ENCODE data around the gene SCNN1B.
"Not testable (repeated sequence)": the region's sequence is repeated elsewhere in the genome, so short reads cannot be mapped to it uniquely, and the experiment has no call there.

The SCNN1B gene

DNA sequence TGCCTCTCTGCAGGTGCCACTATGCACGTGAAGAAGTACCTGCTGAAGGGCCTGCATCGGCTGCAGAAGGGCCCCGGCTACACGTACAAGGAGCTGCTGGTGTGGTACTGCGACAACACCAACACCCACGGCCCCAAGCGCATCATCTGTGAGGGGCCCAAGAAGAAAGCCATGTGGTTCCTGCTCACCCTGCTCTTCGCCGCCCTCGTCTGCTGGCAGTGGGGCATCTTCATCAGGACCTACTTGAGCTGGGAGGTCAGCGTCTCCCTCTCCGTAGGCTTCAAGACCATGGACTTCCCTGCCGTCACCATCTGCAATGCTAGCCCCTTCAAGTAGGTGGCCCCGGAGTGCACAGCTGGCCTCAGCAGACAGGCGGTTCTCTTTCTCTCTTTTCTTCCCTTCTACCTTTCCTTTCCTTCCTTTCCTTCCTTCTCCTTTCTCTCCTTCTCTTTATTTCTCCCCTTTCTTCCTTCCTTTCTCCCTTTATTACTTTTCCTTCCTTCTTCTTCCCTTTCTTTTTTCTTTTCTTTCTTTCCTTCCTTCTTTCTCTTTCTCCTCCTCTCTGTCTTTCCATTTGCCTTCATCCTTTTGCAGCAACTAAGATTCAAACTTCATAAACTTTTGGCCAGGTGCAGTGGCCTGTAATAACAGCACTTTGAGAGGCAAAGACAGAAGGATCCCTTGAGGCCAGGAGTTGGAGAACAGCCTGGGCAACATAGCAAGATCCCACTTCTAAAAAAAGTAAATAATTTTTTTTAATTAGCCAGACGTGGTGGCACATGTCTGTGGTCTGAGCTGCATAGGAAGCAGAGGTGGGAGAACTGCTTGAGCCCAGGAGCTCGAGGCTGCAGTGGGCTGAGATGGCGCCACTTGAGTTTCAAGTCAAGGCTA lies 46.7 kb downstream of the SCNN1B start:
- in situ Hi-C loops (cut with HindIII; ENCODE audit: low sequenced_read_pairs), result no loop called here

GRCh38 chr16:23351360-23351759 lies 49.3 kb downstream of the SCNN1B start:
- in situ Hi-C loops (cut with HindIII; ENCODE audit: low sequenced_read_pairs), result loop anchor here (5.0 kb wide), 1 partner anchor 46 kb away; no protein-coding TSS in a partner anchor

DNA sequence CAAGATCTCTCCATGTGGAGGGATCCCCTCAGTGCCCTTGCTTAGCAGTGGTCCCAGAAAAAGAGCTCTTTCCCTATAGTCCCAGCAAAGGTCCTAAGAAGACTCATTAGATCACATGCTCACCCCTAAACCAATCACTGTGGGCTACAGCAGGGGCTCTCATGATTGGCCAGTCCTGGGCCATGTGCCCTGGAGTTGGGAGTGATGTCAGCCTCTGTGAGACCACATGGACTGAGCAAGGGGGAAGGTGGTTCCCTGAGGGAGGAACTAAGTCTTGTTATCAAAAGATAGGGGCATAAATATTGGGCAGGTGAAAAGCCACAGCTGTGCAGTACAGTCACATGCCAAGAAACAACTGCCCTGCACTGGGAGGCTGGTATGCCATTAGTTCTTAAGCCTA lies 51.3 kb downstream of the SCNN1B start:
- in situ Hi-C loops (cut with HindIII; ENCODE audit: low sequenced_read_pairs), result loop anchor here (5.0 kb wide), 1 partner anchor 44 kb away; no protein-coding TSS in a partner anchor

DNA sequence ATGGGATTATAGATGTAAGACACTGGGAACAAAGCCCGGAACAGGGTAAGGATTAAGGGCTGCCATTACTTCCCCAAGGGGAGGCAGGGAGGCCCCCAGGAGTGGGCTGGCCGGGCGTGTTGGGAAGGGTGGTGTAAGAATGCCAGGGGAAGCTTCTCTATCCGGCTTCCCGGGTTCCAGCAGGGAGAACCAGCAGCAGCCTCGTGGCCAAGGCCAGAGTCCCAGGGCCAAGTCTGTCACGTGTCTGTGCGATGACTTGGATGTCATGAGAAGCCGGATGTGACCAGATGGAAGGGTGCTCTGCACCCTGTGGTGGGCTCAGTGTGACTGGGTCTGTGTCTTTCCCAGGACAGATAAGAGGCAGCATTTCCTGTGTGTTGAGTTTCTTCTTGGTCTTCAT lies 52.1 kb downstream of the SCNN1B start:
- in situ Hi-C loops (cut with HindIII; ENCODE audit: low sequenced_read_pairs), result loop anchor here (5.0 kb wide), 1 partner anchor 43 kb away; no protein-coding TSS in a partner anchor

DNA sequence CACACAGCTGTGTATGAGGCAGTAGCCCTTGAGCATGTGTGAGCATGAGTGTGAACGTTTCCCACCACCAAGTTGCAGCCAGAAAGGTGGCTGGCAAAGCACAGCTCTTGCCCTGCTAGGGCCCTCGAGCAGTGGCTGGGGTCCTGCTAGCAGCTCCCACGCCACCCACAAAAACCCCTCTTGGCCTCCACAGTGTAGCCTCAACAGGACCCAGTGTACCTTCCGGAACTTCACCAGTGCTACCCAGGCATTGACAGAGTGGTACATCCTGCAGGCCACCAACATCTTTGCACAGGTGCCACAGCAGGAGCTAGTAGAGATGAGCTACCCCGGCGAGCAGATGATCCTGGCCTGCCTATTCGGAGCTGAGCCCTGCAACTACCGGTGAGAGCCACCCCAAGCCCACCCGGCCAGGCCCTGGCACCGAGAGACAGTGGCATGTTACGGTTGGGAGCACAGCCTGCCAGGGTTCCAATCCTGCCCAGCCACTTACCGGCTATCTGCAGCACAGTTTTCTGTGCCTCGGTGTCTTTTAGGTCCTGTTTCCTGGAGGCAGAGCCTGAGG lies 53.1 kb downstream of the SCNN1B start:
- in situ Hi-C loops (cut with HindIII; ENCODE audit: low sequenced_read_pairs), result no loop called here

- in situ Hi-C loops (cut with HindIII; ENCODE audit: low sequenced_read_pairs), result no loop called here
Measured at GRCh38 chr16:23356941-23357340, 54.8 kb downstream of the SCNN1B start.

GRCh38 chr16:23357761-23358290 lies 55.7 kb downstream of the SCNN1B start:
- in situ Hi-C loops (cut with HindIII; ENCODE audit: low sequenced_read_pairs), result no loop called here

- in situ Hi-C loops (cut with HindIII; ENCODE audit: low sequenced_read_pairs), result no loop called here
Measured at GRCh38 chr16:23359092-23359760, 57.1 kb downstream of the SCNN1B start.

- in situ Hi-C loops (cut with HindIII; ENCODE audit: low sequenced_read_pairs), result no loop called here
Measured at GRCh38 chr16:23362460-23363317, 60.6 kb downstream of the SCNN1B start.

- in situ Hi-C loops (cut with HindIII; ENCODE audit: low sequenced_read_pairs), result no loop called here
Measured at GRCh38 chr16:23365602-23366240, 63.6 kb downstream of the SCNN1B start.

GRCh38 chr16:23366341-23366740 lies 64.2 kb downstream of the SCNN1B start:
- in situ Hi-C loops (cut with HindIII; ENCODE audit: low sequenced_read_pairs), result not testable (repeated sequence)

- in situ Hi-C loops (cut with HindIII; ENCODE audit: low sequenced_read_pairs), result no loop called here
Measured at GRCh38 chr16:23367564-23367963, 65.5 kb downstream of the SCNN1B start.

GRCh38 chr16:23367988-23368387 lies 65.9 kb downstream of the SCNN1B start:
- in situ Hi-C loops (cut with HindIII; ENCODE audit: low sequenced_read_pairs), result no loop called here

- in situ Hi-C loops (cut with HindIII; ENCODE audit: low sequenced_read_pairs), result no loop called here
Measured at GRCh38 chr16:23368469-23368868, 66.4 kb downstream of the SCNN1B start.

- in situ Hi-C loops (cut with HindIII; ENCODE audit: low sequenced_read_pairs), result no loop called here
Measured at GRCh38 chr16:23369416-23369815, 67.3 kb downstream of the SCNN1B start.

GRCh38 chr16:23371368-23371767 lies 69.3 kb downstream of the SCNN1B start:
- in situ Hi-C loops (cut with HindIII; ENCODE audit: low sequenced_read_pairs), result no loop called here

DNA sequence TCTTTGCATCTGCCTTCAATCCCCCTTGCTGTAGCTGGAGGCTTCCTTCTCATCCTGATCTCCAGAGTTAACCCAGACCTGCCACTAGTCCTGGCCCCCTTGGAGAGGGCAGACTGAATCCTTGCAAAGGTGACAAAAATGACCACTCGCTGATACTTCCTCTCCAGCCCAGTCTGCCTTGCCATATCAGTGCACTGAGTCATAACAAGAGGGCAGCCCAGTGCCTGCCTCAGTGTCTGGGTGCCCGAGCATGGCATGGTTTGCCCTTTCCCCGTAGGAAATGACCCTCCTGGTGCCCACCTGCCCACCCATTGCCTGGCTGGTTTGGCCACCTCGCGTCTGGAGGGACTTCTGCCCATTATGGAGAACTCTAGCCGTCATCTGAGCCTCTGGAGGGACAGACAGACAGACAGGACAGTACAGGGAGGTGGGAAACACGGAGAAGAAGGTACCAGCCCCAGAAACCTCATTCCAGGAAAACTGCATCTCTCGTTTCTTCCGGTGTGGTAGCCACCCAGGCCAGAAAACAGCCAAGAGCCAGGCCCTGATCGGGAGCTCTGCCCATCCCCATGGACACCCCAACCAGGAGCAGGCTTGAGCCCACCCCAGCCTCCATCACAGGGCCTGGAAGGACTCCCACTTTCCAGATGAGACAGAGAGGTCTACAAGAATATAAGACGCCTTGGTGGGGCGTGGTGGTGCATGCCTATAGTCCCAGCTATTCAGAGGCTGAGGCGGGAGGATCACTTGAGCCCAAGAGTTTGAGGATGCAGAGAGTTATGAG lies 71.5 kb downstream of the SCNN1B start:
- in situ Hi-C loops (cut with HindIII; ENCODE audit: low sequenced_read_pairs), result no loop called here

- in situ Hi-C loops (cut with HindIII; ENCODE audit: low sequenced_read_pairs), result no loop called here
Measured at GRCh38 chr16:23374721-23375510, 72.8 kb downstream of the SCNN1B start.
